SK-MEL-5 (cell line): ENCODE data around the gene RNF26. TPM values are rescaled to one million over a fixed set of nuclear protein-coding genes. Genes with fewer than 3 reads are reported as not detected.

Experiments used
- DNase-seq: peaks from one replicate; pipeline ENCODE4 v3.0.0-alpha.2; 2016; ENCODE audit warnings: low read depth, low spot score
- in situ Hi-C: cut with HindIII; loops from 2 replicates; pipeline ENCODE4 v1.10.0; 2016; ENCODE audit warnings: low sequenced_read_pairs, high pct_unique_total_duplicates, low pct_unique_long_range_greater_than_20kb
- total RNA-seq: library from RNA; depleted of rRNA; stranded (reverse); fragments of >200 nt; shearing (Covaris generic); gene quantifications from 2 replicates; pipeline ENCODE4 v1.2.3, GENCODE V29; 2014

The RNF26 gene
- total RNA-seq, 1 experiment from 2014 or later: 3.5 TPM

DNA sequence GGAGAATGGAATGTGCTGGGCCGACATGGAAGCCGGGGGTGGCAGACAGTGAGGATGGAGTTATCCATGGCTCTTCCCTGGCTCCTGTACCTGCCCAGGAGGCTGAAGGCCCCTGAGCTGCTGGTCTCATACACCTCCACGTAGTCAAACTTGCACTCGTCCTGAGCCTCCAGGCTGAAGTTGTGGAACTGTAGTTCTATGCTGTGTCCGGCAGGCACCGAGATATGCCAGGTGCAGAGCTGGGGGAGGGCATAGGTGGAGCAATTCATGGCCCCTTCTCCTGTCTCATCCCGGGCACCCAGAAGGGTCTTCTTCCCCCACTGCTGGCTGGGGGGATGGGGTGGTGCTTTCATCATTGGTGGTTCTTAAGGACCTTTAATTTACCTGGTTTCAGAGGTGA is 9.4 kb downstream of the RNF26 start:
- in situ Hi-C loops: no loop called here
- no peak for DNase-seq

DNA sequence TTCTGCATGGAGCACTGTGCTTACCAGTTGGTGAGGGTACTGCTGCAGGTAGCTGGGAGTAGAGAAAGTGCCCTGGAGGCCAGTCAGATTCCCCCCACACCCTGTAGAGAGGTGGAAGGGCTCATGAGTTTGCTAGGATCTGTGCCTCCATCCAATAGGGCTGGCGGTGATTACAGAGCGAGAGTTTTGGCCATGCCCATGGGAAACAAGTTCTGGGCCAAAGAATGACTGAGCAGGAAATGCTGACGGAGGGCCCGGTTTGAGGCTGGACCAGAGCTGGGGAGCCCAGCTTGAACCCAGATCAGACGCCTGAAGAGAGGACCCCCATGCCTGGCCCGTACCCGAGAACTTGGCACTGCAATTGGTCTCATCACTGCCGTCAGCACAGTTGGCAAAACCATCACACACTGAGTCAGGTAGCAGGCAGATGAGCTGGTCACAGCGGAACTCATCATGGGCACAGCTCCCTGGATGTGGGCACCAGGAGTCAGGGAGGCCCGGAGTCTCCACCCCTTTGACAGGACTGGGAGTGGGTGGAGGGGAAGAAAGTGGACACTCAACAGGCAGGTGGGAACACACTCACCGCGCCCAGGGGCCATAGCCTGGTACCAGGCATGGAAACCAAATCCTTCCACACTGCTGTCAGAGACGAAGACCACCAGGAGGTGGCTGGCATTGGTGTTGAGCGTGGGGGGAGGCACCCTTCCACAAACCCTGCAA is 10.1 kb downstream of the RNF26 start:
- DNase-seq: no peak
- in situ Hi-C loops: no loop called here

DNA sequence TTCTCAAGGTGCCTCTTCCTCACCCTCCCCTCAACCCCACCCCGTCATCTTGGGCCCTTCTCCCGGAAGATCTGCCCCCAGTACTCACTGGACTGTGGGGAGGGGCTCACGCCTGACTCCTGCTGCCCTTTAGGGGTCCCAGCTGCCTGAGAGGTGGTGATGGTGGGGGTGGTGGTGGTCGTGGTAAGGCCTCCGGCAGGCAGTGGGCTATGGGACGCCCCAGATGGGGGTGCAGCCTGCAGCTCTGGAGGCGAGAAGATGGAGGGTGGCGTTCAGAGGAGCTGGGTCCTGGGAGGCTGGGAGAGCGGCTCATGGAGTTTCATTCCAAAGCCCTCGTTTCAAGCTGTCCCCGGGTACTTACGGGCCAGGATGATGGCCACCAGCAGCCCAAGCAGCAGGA is 11.4 kb downstream of the RNF26 start:
- in situ Hi-C loops: no loop called here
- DNase-seq: no peak

DNA sequence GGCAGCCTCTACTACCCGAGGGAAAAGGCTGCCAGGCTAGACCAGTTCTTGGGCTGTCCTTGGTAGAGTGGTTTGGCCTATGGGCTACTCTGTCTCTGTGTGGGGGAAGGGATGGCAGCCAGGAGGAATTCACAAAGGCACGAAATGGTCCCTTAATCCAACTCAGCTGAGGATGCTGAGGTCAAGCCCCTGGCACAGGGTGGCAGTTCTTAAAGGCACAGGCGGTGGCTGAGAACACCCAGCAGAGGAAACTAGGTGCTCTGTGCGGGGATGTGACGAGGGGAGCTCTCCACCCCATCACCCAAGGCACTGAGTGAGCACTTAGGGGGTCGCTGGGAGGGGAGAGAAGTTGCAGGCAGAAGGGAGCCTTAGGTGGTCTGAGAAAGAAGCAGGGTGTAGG is 12.3 kb downstream of the RNF26 start, which contains the start of gene MFRP:
Gene MFRP (minus strand): TSS at position 101 of the 400 bp plus-strand sequence. CDS start 192 bp downstream, outside the sequence.
- no peak for DNase-seq
- in situ Hi-C loops: no loop called here

DNA sequence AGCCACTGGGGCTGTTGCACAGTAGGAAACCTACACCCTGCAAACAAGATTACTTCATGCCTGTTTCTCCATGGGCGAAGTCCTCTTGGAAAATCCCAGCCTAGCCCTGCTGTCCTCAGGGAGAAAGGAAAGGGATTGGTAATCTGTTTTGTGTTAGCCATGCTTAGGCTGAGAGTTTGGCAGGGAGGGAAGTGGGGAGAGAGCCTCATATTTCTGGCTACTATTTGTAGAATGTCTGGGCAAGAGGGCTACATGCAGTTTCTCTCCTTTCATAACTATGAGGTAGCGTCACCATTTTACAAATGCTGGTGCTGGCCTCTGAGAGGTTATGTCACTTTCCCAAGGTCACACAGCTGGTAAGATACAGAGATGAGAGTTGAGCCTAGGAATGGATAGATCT is 12.9 kb downstream of the RNF26 start:
- in situ Hi-C loops: no loop called here
- no peak for DNase-seq

DNA sequence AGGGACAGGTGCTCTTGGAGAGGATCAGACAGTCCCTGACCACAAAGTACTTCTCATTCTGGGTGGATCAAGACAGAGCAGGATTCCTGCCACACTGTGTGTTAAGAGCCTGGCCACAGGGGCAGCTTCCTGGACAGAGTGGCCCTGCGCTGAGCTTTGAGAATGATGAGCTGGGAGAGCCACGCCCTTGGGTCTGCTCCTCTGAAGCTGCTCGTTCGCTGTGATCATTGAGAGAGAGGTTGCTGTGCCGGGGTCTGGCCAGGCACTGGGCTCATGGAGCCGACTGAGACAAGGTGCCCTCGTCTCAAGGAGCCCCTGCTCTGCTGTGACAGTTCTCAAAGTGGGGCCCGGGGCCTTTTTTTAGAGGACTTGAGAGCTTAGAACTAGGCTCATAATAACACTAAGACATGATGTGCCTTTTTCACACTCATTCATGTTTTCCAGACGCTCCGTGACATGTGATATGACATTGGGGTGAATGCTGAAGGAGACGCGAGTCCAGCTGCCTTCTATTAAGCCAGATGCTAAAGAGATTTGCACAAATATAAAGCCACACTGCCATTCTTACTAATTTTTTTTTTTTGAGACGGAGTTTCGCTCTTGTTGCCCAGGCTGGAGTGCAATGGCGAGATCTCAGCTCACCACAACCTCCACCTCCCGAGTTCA is 13.7 kb downstream of the RNF26 start:
- no peak for DNase-seq
- in situ Hi-C loops: no loop called here

DNA sequence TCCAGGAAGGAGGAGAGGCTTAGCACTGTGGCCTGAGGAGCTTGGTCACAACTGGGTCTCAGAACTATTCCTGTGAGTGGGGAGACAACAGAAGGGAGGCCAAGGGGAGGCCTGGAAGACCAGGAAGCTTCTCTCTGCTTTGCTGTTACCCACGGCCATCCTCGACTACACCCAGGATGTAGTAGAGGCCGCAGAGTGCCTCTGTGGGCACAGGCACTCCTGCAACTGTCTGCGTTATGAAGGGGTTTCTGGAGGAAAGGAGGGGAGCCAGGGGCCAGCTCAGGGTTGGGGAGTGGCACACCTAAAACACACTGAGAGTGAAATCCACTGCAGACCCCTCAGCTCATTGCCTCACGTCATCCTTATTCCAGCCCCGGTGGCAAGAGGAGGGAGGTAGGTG is 16.0 kb downstream of the RNF26 start:
- in situ Hi-C loops: no loop called here
- DNase-seq: no peak

DNA sequence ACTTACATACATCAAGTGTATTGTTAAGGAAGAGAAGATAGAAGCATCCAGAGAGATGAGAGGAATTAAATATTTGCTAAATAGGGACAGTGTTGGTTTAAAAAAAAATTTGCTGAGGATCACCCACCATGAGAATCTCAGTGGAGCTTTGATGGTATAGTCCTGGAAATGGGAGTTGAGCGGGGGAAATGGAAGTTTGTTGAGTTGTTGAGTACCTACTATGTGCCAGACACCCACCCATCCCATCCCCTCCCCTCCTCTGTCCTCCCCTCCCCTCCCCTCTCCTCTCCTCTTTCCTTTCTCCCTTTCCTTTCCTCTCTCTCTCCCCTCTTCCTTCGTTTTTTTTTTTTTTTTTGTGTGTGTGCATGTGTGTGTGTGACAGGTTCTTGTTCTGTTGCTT is 16.9 kb downstream of the RNF26 start:
- in situ Hi-C loops: no loop called here
- DNase-seq: no peak

DNA sequence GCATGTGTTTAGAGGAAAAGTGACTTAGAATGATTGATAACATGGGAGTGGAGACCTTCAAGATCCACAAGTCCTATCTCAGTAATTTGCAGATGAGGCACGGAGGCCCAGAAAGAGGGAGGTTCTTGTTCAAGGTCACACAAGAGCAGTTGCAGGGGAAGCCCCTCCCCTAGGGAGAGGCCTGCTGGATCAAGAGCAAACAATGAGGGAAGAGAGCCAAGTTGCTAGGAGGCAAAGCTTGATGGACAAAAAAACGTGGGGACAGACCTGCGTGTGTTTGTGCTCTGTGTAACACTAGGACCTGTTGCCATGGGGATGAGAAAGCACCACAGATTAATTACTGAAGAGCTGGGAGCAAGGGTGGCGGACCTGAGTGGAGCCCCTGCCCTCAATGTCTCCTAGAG is 18.5 kb downstream of the RNF26 start:
- peak; percentile 44 for DNase-seq
- in situ Hi-C loops: no loop called here

DNA sequence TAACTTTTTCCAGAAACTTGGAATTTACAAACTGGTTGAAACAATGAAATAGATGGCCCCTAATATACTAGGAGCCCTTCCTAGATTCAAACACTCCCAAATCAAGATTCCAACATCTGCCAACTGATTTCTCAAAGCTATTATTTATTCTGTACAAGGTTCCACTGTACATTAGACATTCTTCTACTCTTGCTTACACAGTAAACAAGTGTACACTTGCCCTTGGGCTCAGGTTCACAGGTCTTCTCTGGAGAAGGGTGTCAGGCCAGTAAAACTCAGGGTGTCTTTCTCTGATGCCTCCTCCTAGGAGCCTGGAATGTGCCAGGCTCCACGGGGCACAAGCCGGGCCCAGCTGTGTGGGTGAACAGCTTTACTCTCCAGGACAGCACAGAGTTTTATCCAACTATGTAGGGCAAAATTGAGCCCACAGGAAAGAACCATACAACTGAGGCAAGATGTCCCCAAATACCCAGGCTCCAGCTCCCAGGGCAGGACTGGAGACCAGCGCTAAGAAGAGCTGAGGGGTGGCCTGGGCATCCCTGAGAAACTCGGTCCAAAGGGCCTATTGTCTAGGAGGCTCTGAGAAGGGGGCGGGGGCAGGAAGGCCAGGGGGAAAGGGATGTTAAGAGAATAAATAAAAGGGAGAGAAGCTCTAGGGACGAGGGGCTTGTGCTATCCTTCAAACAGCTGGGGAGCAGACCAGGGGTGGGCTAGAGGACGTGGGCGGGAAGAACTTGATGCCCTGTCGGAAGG is 20.9 kb downstream of the RNF26 start:
- in situ Hi-C loops: no loop called here
- no peak for DNase-seq

DNA sequence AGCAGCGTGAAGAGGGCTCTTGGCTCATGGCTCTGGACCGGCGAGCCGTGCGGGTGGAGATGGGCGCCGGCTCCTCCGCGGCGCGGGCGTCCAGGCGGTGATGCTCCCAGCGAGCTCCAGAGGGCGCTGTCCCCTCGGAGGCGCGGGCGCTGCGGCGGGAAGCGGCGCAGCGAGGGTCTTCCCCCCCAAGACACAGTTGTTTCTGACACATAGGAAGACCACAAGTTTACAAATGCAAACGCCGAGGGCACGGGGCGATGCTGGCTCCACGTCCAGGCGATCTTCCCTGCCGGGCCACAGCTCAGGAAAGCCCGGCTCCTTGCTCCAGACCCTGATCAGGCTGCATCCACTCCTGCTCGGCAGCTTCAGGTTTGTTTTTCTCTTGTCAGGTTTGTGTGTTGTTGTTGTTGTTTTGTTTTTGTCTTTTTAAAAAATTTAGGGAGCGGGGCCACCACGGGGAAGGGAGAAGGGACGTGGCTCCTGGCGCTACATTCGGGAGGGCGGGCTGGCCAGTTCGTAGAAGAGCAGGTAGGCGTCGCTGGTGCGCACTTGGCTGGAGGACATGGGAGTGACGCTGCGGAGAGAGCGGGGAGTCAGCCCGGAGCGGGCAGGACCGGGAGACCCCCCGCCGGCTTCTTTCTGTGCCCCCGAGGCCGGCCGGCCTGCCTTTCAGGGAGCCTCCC is 22.2 kb downstream of the RNF26 start:
- in situ Hi-C loops: no loop called here
- peak; percentile 73 for DNase-seq

DNA sequence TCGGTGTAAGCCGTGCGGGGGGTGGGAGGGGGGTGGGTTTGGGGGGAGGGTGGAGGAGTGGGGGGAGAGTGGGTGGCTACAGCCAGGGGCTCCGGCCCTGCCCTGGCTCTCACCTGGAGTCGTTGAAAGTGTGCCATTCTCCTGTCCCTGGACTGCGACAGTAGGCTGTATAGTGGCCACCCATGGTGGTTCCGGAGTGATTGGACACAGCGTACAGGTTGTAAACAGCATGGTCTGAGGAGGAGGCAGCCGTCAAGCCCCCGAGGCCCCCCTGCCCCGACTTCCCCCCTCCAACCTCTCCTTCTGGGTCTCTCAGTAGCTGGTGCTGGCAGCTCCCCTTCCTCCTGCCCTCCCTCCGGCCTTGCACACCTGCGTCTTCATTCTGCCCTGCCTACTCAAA is 22.7 kb downstream of the RNF26 start:
- in situ Hi-C loops: no loop called here

DNA sequence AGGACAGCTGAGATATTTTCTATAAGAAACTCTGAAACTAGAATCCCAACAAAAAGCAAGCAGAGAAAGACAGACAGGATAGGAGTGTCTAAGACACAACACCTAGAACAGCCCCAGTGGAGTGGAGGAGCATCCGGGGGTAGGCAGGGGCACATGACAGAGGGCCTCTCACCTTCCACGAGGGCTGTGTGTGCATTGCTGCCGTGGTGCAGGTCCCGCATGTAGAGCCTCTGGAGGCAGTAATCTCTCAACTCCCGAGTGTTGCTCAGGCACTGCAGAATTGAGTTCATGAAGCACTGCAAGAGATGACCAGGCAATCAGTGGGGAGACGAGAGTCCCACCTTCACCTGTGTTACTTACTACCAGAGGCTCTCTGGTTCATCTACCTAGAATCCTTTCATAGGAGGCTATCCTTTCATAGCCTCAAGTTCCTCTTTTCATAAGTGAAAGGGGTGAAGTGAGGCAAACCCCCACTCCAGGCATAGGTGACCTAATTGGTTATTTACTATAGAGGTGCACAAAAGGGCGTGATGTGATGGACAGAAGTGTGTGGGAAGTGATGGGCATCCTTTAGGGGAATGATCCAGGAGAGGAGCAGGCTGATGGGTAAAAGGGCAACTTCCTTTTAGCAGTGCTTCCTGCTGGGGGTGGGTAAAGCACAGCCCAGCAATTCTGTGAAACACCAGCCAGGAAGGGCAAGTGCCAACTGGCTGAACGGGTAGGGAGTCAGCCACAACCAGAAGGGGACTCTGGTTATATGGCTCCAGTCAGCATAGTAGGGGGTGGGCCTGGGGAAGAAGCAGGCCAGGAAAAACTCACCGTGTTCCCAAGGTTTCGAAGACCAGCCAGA is 25.3 kb downstream of the RNF26 start:
- no peak for DNase-seq

More for the DNA sequence above, 22.7 kb downstream of the RNF26 start:
- no peak for DNase-seq

DNA sequence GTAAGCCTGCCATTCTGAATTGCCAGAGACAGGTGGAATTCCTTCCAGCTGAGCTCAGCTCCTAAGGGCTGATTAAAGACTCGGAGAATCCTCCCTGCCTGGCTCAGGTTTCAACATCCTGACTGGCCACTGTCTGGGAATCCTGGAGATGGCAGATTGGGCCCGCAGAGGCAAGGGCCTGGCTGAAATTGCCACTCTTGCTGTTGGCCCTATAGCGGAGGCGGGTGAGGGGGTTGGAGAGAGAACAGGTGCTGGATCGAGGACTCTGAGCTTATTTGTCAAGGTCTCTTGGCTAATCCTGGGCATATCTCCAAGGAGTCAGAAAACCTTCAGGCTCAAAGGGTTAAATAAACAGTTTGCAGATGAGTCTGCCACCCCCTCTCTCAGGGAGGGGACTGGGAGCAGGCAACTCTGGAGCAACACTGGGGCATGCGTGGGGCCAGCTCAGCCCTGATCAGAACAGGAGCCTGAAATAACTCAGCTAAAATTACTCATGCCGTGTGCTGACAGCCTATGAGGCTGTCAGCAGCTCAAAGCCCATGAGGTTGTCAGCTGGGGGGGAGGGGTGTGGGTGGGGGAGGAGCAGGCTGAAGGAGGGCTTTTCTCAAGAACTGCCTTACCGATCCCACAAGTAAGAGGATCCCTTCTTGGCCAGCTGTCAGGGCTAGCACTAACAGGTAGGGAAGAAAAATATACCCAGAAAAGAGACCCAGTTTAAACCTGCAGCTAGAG is 26.9 kb downstream of the RNF26 start:
- in situ Hi-C loops: no loop called here
- DNase-seq: no peak

More for the DNA sequence above, 25.3 kb downstream of the RNF26 start:
- in situ Hi-C loops: no loop called here

DNA sequence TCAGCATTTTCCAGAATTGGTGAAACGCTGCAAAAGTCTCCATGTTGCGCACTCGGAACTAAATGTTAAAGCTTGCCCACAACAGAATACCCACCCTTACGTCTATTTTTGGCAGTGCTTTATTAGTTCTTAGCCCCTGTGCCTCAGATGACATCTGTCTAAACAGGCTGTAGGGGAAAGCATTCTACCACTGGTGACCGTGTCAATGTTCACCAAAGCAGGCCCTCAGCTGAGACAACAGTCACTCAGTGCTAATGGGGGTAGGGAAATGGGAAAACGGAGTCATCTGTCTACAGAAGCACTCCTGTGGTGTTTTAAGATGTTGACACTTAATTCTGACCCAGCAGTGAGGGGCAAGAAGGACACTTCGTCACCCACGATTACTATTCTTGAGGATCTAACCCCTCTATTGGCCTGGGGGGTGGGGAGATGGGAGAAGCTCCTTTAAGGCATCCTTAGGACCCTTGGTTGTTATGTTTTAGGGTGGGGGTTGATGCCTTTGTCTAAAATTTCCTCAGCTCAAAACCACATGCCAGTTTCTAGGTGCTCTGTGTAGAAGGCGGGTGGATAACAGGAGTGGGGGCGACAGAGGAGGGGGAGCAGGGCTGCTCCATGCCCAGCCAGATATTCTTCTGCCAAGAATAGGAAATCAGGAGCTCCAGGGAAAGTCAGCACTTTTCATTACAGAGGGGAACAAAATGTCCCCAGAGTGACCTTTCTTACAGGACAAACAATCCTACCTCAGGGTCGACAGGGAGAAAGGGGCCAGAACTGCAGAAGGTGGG is 27.8 kb downstream of the RNF26 start:
- in situ Hi-C loops: no loop called here
- DNase-seq: no peak

DNA sequence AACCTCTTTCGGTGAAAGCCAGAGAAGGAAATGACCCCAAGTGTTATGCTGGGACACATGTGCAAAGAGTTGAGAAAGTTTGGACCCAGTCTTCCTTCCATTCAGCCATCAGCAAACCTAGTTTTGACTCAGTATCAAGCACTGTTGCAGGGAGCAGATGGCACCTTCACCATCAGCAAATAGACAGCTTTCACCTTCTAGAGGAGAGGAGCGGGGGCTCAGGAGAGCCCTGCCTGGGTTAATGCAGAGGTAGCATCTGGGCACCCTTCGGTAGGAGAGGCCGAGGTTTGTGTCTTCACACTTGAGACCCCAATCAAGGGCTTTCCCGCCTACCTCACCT is 28.4 kb downstream of the RNF26 start:
- DNase-seq: no peak
- in situ Hi-C loops: no loop called here
